GM23338 (cell line): Measurements from ENCODE around the gene SIGLEC15. TPM values are rescaled to one million over a fixed set of nuclear protein-coding genes. Genes with fewer than 3 reads are reported as not detected.

Experiments used
- ATAC-seq: fragments of 200-7000 bp; cut with Tn5 transposase; 3 replicates; pipeline ENCODE4 v1.9.1; 2020
- DNase-seq: peaks from one replicate; pipeline ENCODE4 v3.0.0-alpha.2; 2015; ENCODE audit warnings: low spot score
- H2AFZ ChIP-seq: fragments of 200-600 bp; sonication (generic); 2 replicates; pipeline ENCODE4 v1.8.0; 2016; ENCODE audit warnings: antibody characterized with exemption, mild to moderate bottlenecking, moderate library complexity
- H3F3A ChIP-seq: fragments of 200-600 bp; sonication (generic); replicated peaks from 2 replicates; pipeline ENCODE4 v1.8.0; 2017; ENCODE audit warnings: antibody characterized with exemption, mixed run types, low read depth
- H3K27ac ChIP-seq: fragments of 200-600 bp; sonication (generic); 2 replicates; pipeline ENCODE4 v1.6.1; 2016; ENCODE audit warnings: low read depth
- H3K27me3 ChIP-seq: fragments of 200-600 bp; sonication (generic); 2 replicates; pipeline ENCODE4 v1.8.0; 2016; ENCODE audit warnings: mild to moderate bottlenecking, mixed run types, moderate library complexity; ENCODE audit not compliant: insufficient read depth
- H3K36me3 ChIP-seq: fragments of 200-600 bp; sonication (generic); 2 replicates; pipeline ENCODE4 v1.8.0; 2016; ENCODE audit warnings: mild to moderate bottlenecking; ENCODE audit not compliant: insufficient read depth
- H3K4me1 ChIP-seq: fragments of 200-600 bp; sonication (generic); 2 replicates; pipeline ENCODE4 v1.8.0; 2016; ENCODE audit warnings: mild to moderate bottlenecking, moderate library complexity; ENCODE audit not compliant: insufficient read depth
- H3K4me2 ChIP-seq: fragments of 200-600 bp; sonication (generic); 2 replicates; pipeline ENCODE4 v1.7.1; 2017; ENCODE audit warnings: mixed run types
- H3K4me3 ChIP-seq: fragments of 200-600 bp; sonication (generic); 2 replicates; pipeline ENCODE4 v1.6.1; 2016; ENCODE audit warnings: mixed run types
- H3K79me2 ChIP-seq: fragments of 200-600 bp; sonication (generic); replicated peaks from 2 replicates; pipeline ENCODE4 v1.8.0; 2017; ENCODE audit warnings: mild to moderate bottlenecking; ENCODE audit not compliant: insufficient read depth
- H3K9me2 ChIP-seq: fragments of 200-600 bp; sonication (generic); 2 replicates; pipeline ENCODE4 v1.8.0; 2017; ENCODE audit not compliant: insufficient read depth
- H4K20me1 ChIP-seq: fragments of 200-600 bp; sonication (generic); replicated peaks from 2 replicates; pipeline ENCODE4 v1.8.0; 2017; ENCODE audit warnings: mild to moderate bottlenecking; ENCODE audit not compliant: insufficient read depth
- H3K27ac Mint-ChIP-seq: 2 replicates; pipeline ENCODE4 v1.8.0; 2020; ENCODE audit warnings: inconsistent platforms, mild to moderate bottlenecking, moderate library complexity, mixed read lengths
- H3K27me3 Mint-ChIP-seq: 3 replicates; pipeline ENCODE4 v1.8.0; 2022; ENCODE audit warnings: low read depth, mild to moderate bottlenecking, moderate library complexity, mixed read lengths, inconsistent platforms; ENCODE audit not compliant: insufficient read depth, poor library complexity
- H3K36me3 Mint-ChIP-seq: 3 replicates; pipeline ENCODE4 v1.8.0; 2021; ENCODE audit warnings: low read depth, mild to moderate bottlenecking, inconsistent platforms, moderate library complexity, mixed read lengths
- H3K4me1 Mint-ChIP-seq: 3 replicates; pipeline ENCODE4 v1.8.0; 2020; ENCODE audit warnings: mild to moderate bottlenecking, inconsistent platforms, mixed read lengths
- H3K4me3 Mint-ChIP-seq: 3 replicates; pipeline ENCODE4 v1.8.0; 2021; ENCODE audit warnings: moderate library complexity, mild to moderate bottlenecking, inconsistent platforms, mixed read lengths
- H3K9me3 Mint-ChIP-seq: 3 replicates; pipeline ENCODE4 v1.8.0; 2020; ENCODE audit warnings: moderate library complexity, mild to moderate bottlenecking, inconsistent platforms, mixed read lengths
- CTCF ChIP-seq, 2 experiments: fragments of 200-600 bp in 1 of 2; sonication (generic) in 1 of 2; conservative IDR thresholded peaks; 2 replicates each; pipeline versions ENCODE4 v1.5.1 to v1.6.1; 2016 to 2017; ENCODE audit warnings: antibody characterized with exemption in 2 of 2, low read depth in 2 of 2, mild to moderate bottlenecking in 2 of 2, moderate library complexity in 1 of 2
- EZH2 ChIP-seq: fragments of 200-600 bp; sonication (generic); IDR thresholded peaks from one replicate; pipeline ENCODE4 v1.8.0; 2017; ENCODE audit warnings: antibody characterized with exemption, mild to moderate bottlenecking, low read depth; ENCODE audit not compliant: unreplicated experiment
- JUNB ChIP-seq: IDR thresholded peaks from one replicate; pipeline ENCODE4 v1.6.1; 2016; ENCODE audit warnings: antibody characterized with exemption; ENCODE audit not compliant: unreplicated experiment
- POLR2AphosphoS5 ChIP-seq: IDR thresholded peaks from 2 replicates; pipeline ENCODE4 v1.6.1; 2016; ENCODE audit warnings: antibody characterized with exemption, low read depth
- ZNF462 ChIP-seq: fragments of 250-450 bp; sonication (Bioruptor Pico); IDR thresholded peaks from 2 replicates; pipeline ENCODE4 v1.5.0; 2020; ENCODE audit warnings: mild to moderate bottlenecking, moderate library complexity
- polyA plus RNA-seq: library from polyadenylated mRNA; unstranded; fragments of >200 nt; fragmentation: Nextera tagmentation; extraction: Ambion mirVana; gene quantifications from 2 replicates; pipeline ENCODE4 v1.2.1, GENCODE V29; 2016
- total RNA-seq: library from RNA; depleted of rRNA; stranded (reverse); fragments of >200 nt; shearing (Covaris generic); gene quantifications from 2 replicates; pipeline ENCODE4 v1.2.3, GENCODE V29; 2014
- TF ChIP-seq, protein P1 (sequence below): IDR thresholded peaks from 2 replicates; pipeline ENCODE4 v1.6.1; 2016; ENCODE audit warnings: antibody characterized with exemption

Gene SIGLEC15
- total and polyA plus RNA-seq, 2 experiments from 2014 or later: 0.29 TPM; not detected in 1

DNA sequence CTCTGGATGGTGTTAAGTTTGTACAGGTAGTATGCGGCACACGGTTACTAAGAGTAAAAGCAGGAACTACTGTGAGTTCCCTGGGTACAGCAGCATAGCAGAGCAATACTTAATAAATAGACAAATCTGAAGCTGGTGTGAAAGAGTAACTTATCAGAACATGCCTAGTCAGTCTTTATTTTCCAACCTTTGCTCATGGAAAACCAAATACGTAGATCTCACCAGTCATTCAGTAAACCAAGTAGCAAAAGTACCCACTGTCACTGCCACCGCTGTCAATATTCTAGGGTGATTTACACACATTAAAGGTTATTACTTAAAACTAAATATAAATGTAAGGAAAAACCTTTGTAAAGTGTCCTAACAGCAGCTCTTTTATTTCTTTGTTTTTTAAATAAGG, 35.0 kb downstream of the SIGLEC15 start:
- Mint-ChIP-seq H3K36me3 (peaks cover 42% of the 10 kb centered on the region), H3K27me3 (no peaks in the 10 kb centered on the region), H3K4me1 (no peaks in the 10 kb centered on the region), H3K27ac (no peak overlapping the region; the same call in 1 of the 2 replicates), H3K4me3 (no peak overlapping the region), H3K9me3 (no peaks in the 10 kb centered on the region)
- Histone ChIP-seq H3K79me2 (no peaks in the 10 kb centered on the region), H3K9me2 (no peaks in the 10 kb centered on the region), H3K4me1 (no peaks in the 10 kb centered on the region), H3K27me3 (no peaks in the 10 kb centered on the region), H2AFZ (no peak overlapping the region), H3K36me3 (peaks cover 15% of the 10 kb centered on the region), H3F3A (no peaks in the 10 kb centered on the region), H3K4me3 (no peak overlapping the region), H3K4me2 (no peak overlapping the region), H4K20me1 (no peaks in the 10 kb centered on the region; the same call in 1 of the 2 replicates), H3K27ac (no peak overlapping the region)
- TF ChIP-seq POLR2AphosphoS5 (no peak), CTCF (conservative IDR thresholded peaks at IDR 0.05; ENCODE audit: low read depth in 2 of 2) (no peak), JUNB (no peak), EZH2 (no peak), ZNF462 (CRISPR knock-in tag) (no peak)
- TF ChIP-seq, protein P1, sequence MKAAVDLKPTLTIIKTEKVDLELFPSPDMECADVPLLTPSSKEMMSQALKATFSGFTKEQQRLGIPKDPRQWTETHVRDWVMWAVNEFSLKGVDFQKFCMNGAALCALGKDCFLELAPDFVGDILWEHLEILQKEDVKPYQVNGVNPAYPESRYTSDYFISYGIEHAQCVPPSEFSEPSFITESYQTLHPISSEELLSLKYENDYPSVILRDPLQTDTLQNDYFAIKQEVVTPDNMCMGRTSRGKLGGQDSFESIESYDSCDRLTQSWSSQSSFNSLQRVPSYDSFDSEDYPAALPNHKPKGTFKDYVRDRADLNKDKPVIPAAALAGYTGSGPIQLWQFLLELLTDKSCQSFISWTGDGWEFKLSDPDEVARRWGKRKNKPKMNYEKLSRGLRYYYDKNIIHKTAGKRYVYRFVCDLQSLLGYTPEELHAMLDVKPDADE: no peak
- DNase-seq (no peak), ATAC-seq (no peak)
